HepG2 (cell line): ENCODE results near the gene CPHXL2. TPM values are rescaled to one million over a fixed set of nuclear protein-coding genes. Genes with fewer than 3 reads are reported as not detected.

ENCODE experiments used
- ATAC-seq: fragments of 200-7000 bp; cut with Tn5 transposase; 3 replicates; pipeline ENCODE4 v1.9.1; 2020; ENCODE audit warnings: mild to moderate bottlenecking, moderate library complexity
- BruUV-seq: library from RNA; stranded (reverse); fragments of 400-500 nt; replicated peaks from 2 replicates; lab custom pipeline; 2021; lab: Mats Ljungman, UMichigan
- CTCF ChIA-PET: fragments of 300-600 bp; formaldehyde crosslinking; extraction: SDS; loops from one replicate; lab custom pipeline; 2021; ENCODE audit warnings: low total read pairs, inconsistent platforms, low intra/inter-chr PET ratio; lab: Yijun Ruan, JAX
- POLR2A ChIA-PET: fragments of 350-600 bp; sonication (Branson Sonifier 250); formaldehyde crosslinking; loops from one replicate; lab custom pipeline; 2020; ENCODE audit warnings: antibody characterized with exemption, inconsistent platforms; lab: Yijun Ruan, JAX
- DNase-seq: peaks from one replicate; pipeline ENCODE4 v3.0.0-alpha.2; 2015; ENCODE audit warnings: low spot score
- FAIRE-seq: peaks from 3 replicates; lab custom pipeline; 2011; peaks lifted over from hg19 to GRCh38; lab: Jason Lieb, UNC
- H2AFZ ChIP-seq: one replicate; pipeline ENCODE4 v1.6.1; 2011; ENCODE audit warnings: low read length, inconsistent platforms
- H3K27ac ChIP-seq: fragments of 300-600 bp; 3 replicates; pipeline ENCODE4 v1.8.0; 2011; ENCODE audit warnings: mixed run types, mild to moderate bottlenecking, mixed read lengths, low read length, inconsistent platforms; ENCODE audit not compliant: insufficient read depth; ENCODE audit errors: extremely low read length
- H3K27me3 ChIP-seq, 2 experiments: fragments of 200-600 bp in 1 of 2; 2 replicates in 1 of 2; 3 replicates in 1 of 2; pipeline versions ENCODE4 v1.6.0 to v1.8.0; 2011; ENCODE audit warnings: low read length in 2 of 2, mild to moderate bottlenecking in 2 of 2, moderate library complexity in 2 of 2, inconsistent platforms in 1 of 2; ENCODE audit not compliant: insufficient read depth in 2 of 2, control insufficient read depth in 1 of 2
- H3K36me3 ChIP-seq, 2 experiments: fragments of 200-600 bp in 1 of 2; replicated peaks in 1 of 2; 2 replicates in 1 of 2; 3 replicates in 1 of 2; pipeline versions ENCODE4 v1.5.1 to v1.8.0; 2011; ENCODE audit warnings: low read length in 2 of 2, inconsistent platforms in 1 of 2; ENCODE audit not compliant: insufficient read depth in 2 of 2, control insufficient read depth in 1 of 2
- H3K4me1 ChIP-seq: 2 replicates; pipeline ENCODE4 v1.5.1; 2012; ENCODE audit warnings: low read length, inconsistent platforms; ENCODE audit not compliant: insufficient read depth
- H3K4me2 ChIP-seq: 2 replicates; pipeline ENCODE4 v1.6.0; 2011; ENCODE audit warnings: low read depth, low read length, inconsistent platforms
- H3K4me3 ChIP-seq, 3 experiments: fragments of 200-600 bp in 1 of 3; sonication (generic), shearing (Covaris generic) in 1 of 3; replicated peaks in 1 of 3; 2 replicates each; pipeline ENCODE4 v1.5.1; 2011 to 2016; ENCODE audit warnings: low read length in 3 of 3, inconsistent platforms in 2 of 3, low read depth in 2 of 3, mild to moderate bottlenecking in 2 of 3, control low read depth in 1 of 3, mixed read lengths in 1 of 3; ENCODE audit not compliant: insufficient read depth in 1 of 3
- H3K79me2 ChIP-seq: one replicate; pipeline ENCODE4 v1.6.1; 2011; ENCODE audit warnings: low read length, inconsistent platforms; ENCODE audit not compliant: insufficient read depth
- H3K9ac ChIP-seq: 2 replicates; pipeline ENCODE4 v1.6.0; 2011; ENCODE audit warnings: mild to moderate bottlenecking, low read depth, low read length, inconsistent platforms; ENCODE audit not compliant: insufficient read depth
- H3K9me3 ChIP-seq: 2 replicates; pipeline ENCODE4 v1.5.1; 2012; ENCODE audit warnings: mild to moderate bottlenecking, low read length
- H4K20me1 ChIP-seq: 2 replicates; pipeline ENCODE4 v1.6.0; 2011; ENCODE audit warnings: inconsistent platforms, mild to moderate bottlenecking, low read length, moderate library complexity; ENCODE audit not compliant: insufficient read depth
- POLR2AphosphoS5 ChIP-seq: IDR thresholded peaks from 2 replicates; pipeline ENCODE4 v1.6.1; 2012; ENCODE audit warnings: low read depth, low read length
- SP2 ChIP-seq: sonication (generic); formaldehyde crosslinking; IDR thresholded peaks from 2 replicates; pipeline ENCODE4 v1.5.1; 2020; ENCODE audit warnings: mild to moderate bottlenecking, missing genetic modification reagents
- SPEN ChIP-seq: sonication (generic); formaldehyde crosslinking; IDR thresholded peaks from 2 replicates; pipeline ENCODE4 v1.5.1; 2020; ENCODE audit warnings: low read depth, mild to moderate bottlenecking, missing genetic modification reagents
- ZNF121 ChIP-seq: sonication (generic); formaldehyde crosslinking; IDR thresholded peaks from 2 replicates; pipeline ENCODE4 v1.5.0; 2020; ENCODE audit warnings: mild to moderate bottlenecking, missing genetic modification reagents
- ZNF335 ChIP-seq: sonication (generic); formaldehyde crosslinking; IDR thresholded peaks from 2 replicates; pipeline ENCODE4 v1.4.0; 2020; ENCODE audit warnings: missing genetic modification reagents
- WGBS: methylation state at CpG from one replicate; pipeline ENCODE4 v1.1.6; 2017; ENCODE audit warnings: low lambda C conversion rate; 5-methylcytosine and 5-hydroxymethylcytosine counted together
- in situ Hi-C: cut with HindIII; loops from 2 replicates; pipeline ENCODE4 v1.10.0; 2017; ENCODE audit warnings: low pct_unique_long_range_greater_than_20kb; ENCODE audit not compliant: extremely low pct_ligation_motif_present
- intact Hi-C: fragments of 100-400 bp; cut with micrococcal nuclease; formaldehyde crosslinking; loops from one replicate; pipeline ENCODE4 v1.10.0; 2022; ENCODE audit not compliant: unreplicated experiment
- polyA plus RNA-seq, 8 experiments: library from polyadenylated mRNA; depleted of rRNA in 3 of 8; stranded (reverse) in 7 of 8; unstranded in 1 of 8; fragments of >200 nt; fragmentation: Illumina TruSeq in 4 of 8; extraction: Trizol in 4 of 8; gene quantifications; 2 replicates each; pipeline versions ENCODE4 v1.2.1 to v1.2.3, GENCODE V29; 2011 to 2016; ENCODE audit warnings: low read depth in 4 of 8, missing spikeins in 1 of 8, mixed read lengths in 1 of 8; ENCODE audit not compliant: insufficient read depth in 1 of 8
- total RNA-seq, 5 experiments: library from RNA; depleted of rRNA; stranded (reverse); fragments of >200 nt; fragmentation: Illumina TruSeq; extraction: Trizol; gene quantifications; 2 replicates each; pipeline ENCODE4 v1.2.3, GENCODE V29; 2016; ENCODE audit warnings: low read depth in 1 of 5
- TF ChIP-seq, protein P1 (sequence below): sonication (generic); formaldehyde crosslinking; IDR thresholded peaks from 2 replicates; pipeline ENCODE4 v1.8.0; 2022; ENCODE audit warnings: missing genetic modification reagents, mild to moderate bottlenecking, borderline replicate concordance

CPHXL2 gene
- total and polyA plus RNA-seq, 2 of the 13 experiments (the other 11 are each of a cell fraction or from before 2014, with no cell fraction given): not detected

- no peaks in the 10 kb centered on the region for H3K9me3 ChIP-seq
- in situ Hi-C loops: no loop called here
- CTCF ChIA-PET: no interaction called here
- no TSS peak for BruUV-seq
- no peak overlapping the region for H3K4me3 ChIP-seq
- DNase-seq: no peak
- no peak overlapping the region for H3K27ac ChIP-seq
- 100% methylated on average over 4 of the region's 4 CpGs for WGBS
- no peaks in the 10 kb centered on the region for H3K27me3 ChIP-seq
- intact Hi-C loops: no loop called here
- H3K4me2 ChIP-seq: no peak overlapping the region
- H2AFZ ChIP-seq: no peak overlapping the region
- POLR2A ChIA-PET: no interaction called here
- H3K79me2 ChIP-seq: no peaks in the 10 kb centered on the region
- no peak for ATAC-seq
- no peak for FAIRE-seq
- peaks cover 39 to 62% of the 10 kb centered on the region in 2 experiments for H3K36me3 ChIP-seq
- H4K20me1 ChIP-seq: no peaks in the 10 kb centered on the region
- TF ChIP-seq ZNF335 (CRISPR knock-in tag): no peak
- no peak for TF ChIP-seq POLR2AphosphoS5
- TF ChIP-seq, all 625 proteins: peak for 0
- peaks cover 22% of the 10 kb centered on the region; the same call in 1 of the 2 replicates for H3K4me1 ChIP-seq
- H3K9ac ChIP-seq: no peak overlapping the region
Observed at GRCh38 chr16:75628351-75628750, 48.5 kb downstream of the CPHXL2 start.

- H3K4me3 ChIP-seq: no peak overlapping the region
- ATAC-seq (no peak), DNase-seq (no peak), FAIRE-seq (no peak)
- H3K27ac ChIP-seq: no peak overlapping the region
- no peaks in the 10 kb centered on the region; a peak in 1 of 5 replicates for H3K27me3 ChIP-seq
- no peak overlapping the region for H3K9ac ChIP-seq
- peaks cover 39 to 57% of the 10 kb centered on the region in 2 experiments for H3K36me3 ChIP-seq
- H3K4me2 ChIP-seq: no peak overlapping the region
- no peaks in the 10 kb centered on the region for H3K79me2 ChIP-seq
- WGBS: 93% methylated on average over 3 of the region's 3 CpGs
- CTCF ChIA-PET: no interaction called here
- no peaks in the 10 kb centered on the region for H3K9me3 ChIP-seq
- H3K4me1 ChIP-seq: peaks cover 19% of the 10 kb centered on the region; the same call in 1 of the 2 replicates
- no peak overlapping the region for H2AFZ ChIP-seq
- no peaks in the 10 kb centered on the region for H4K20me1 ChIP-seq
- POLR2A ChIA-PET: no interaction called here
- TF ChIP-seq SP2 (CRISPR knock-in tag): no peak
- TF ChIP-seq SPEN (CRISPR knock-in tag): no peak
- TF ChIP-seq, protein P1, sequence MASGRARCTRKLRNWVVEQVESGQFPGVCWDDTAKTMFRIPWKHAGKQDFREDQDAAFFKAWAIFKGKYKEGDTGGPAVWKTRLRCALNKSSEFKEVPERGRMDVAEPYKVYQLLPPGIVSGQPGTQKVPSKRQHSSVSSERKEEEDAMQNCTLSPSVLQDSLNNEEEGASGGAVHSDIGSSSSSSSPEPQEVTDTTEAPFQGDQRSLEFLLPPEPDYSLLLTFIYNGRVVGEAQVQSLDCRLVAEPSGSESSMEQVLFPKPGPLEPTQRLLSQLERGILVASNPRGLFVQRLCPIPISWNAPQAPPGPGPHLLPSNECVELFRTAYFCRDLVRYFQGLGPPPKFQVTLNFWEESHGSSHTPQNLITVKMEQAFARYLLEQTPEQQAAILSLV (CRISPR knock-in tag): no peak
- TF ChIP-seq ZNF121 (CRISPR knock-in tag): no peak
- in situ Hi-C loops (no loop called here), intact Hi-C loops (no loop called here)
- BruUV-seq: no TSS peak
Observed at GRCh38 chr16:75627851-75628250, 49.0 kb downstream of the CPHXL2 start.
